Ovary (tissue), 9 donors: ENCODE measurements around the gene U2AF1L4. TPM values are rescaled to one million over a fixed set of nuclear protein-coding genes. Genes with fewer than 3 reads are reported as not detected.

Experiments used
- DNase-seq, 5 donors: peaks; one replicate each; pipeline ENCODE4 v3.0.0-alpha.2; 2019 to 2020
- H3K27ac ChIP-seq, 2 donors: fragments of 200-600 bp; one replicate each; pipeline versions ENCODE4 v1.5.1 to v1.8.0; 2019 to 2022
- H3K27me3 ChIP-seq: fragments of 200-600 bp; one replicate; pipeline ENCODE4 v1.8.0; 2022
- H3K36me3 ChIP-seq: fragments of 200-600 bp; sonication (generic); one replicate; pipeline ENCODE4 v1.5.1; 2019
- H3K4me1 ChIP-seq: one replicate; pipeline ENCODE4 v1.8.1; 2013; ENCODE audit warnings: mild to moderate bottlenecking, moderate library complexity; ENCODE audit not compliant: insufficient read depth
- H3K4me3 ChIP-seq: fragments of 200-600 bp; sonication (generic); one replicate; pipeline ENCODE4 v1.5.1; 2017
- H3K9me3 ChIP-seq, 2 donors: fragments of 200-600 bp in 1 of 2; sonication (generic) in 1 of 2; one replicate each; pipeline versions ENCODE4 v1.5.1 to v1.8.1; 2013 to 2019; ENCODE audit warnings: mild to moderate bottlenecking in 1 of 2, moderate library complexity in 1 of 2
- CTCF ChIP-seq, 3 donors: fragments of 450-650 bp in 2 of 3; fragments of 200-600 bp in 1 of 3; IDR thresholded peaks; one replicate each; pipeline versions ENCODE4 v1.5.1 to v1.8.0; 2016 to 2022; ENCODE audit warnings: antibody characterized with exemption in 3 of 3, mild to moderate bottlenecking in 1 of 3
- EP300 ChIP-seq: sonication (generic); formaldehyde crosslinking; IDR thresholded peaks from one replicate; pipeline ENCODE4 v1.6.1; 2017; ENCODE audit warnings: antibody characterized with exemption
- POLR2A ChIP-seq: fragments of 450-650 bp; IDR thresholded peaks from one replicate; pipeline ENCODE4 v1.6.1; 2017; ENCODE audit warnings: antibody characterized with exemption, mild to moderate bottlenecking, moderate library complexity
- WGBS, 3 donors: extraction: QIAGEN DNeasy Blood & Tissue Kit in 1 of 3; methylation state at CpG; one replicate each; pipeline versions ENCODE4 v1.1.5 to v1.1.7; 2013 to 2017; 5-methylcytosine and 5-hydroxymethylcytosine counted together
- intact Hi-C, 4 donors: fragments of 100-400 bp; cut with DNase I; formaldehyde crosslinking; loops; one replicate each; pipeline versions ENCODE4 v1.11.0 to v1.15.1; 2022 to 2023
- polyA plus RNA-seq, 2 donors: library from polyadenylated mRNA; stranded (reverse); fragments of 200-250 nt in 1 of 2; fragments of 350-450 nt in 1 of 2; fragmentation: Illumina TruSeq in 1 of 2; extraction: RNeasy Lipid Tissue Mini Kit (QIAGEN cat#74804) in 1 of 2; gene quantifications; one replicate each; pipeline ENCODE4 v1.2.3, GENCODE V29; 2013 to 2014
- total RNA-seq, 7 donors: library from RNA; depleted of rRNA in 2 of 7; stranded (reverse); fragments of >200 nt in 2 of 7; fragmentation: NEBNext Ultra II Directional in 3 of 7; extraction: Animal tissue kit (Norgen Biotek cat#: 25700) in 3 of 7; gene quantifications; one replicate each; pipeline versions ENCODE4 v1.1.0 to v1.2.4, GENCODE V29; 2016 to 2023
- donor health status: DM: no; HTN: no; CAD: no; lungs with moderate emphysema.
- donor health status: DM: no; HTN: no; CAD: no.
- donor health status: Bipolar disorder and iron deficiency.
- donor health status: DM: yes; HTN: yes; CAD: no.
- donor health status: DM: no; HTN: no; CAD: no.
- donor health status: DM: yes; HTN: yes; CAD: no.

U2AF1L4 gene
- total and polyA plus RNA-seq, 9 donors, result 16.7 to 37.7 (median 25.6) TPM

- DNase-seq, result peak; percentile 95 to 96 (median 95)
Observed at GRCh38 chr19:35755550-35756376, 10.5 kb upstream of the U2AF1L4 start.

GRCh38 chr19:35755131-35755549 lies 9.9 kb upstream of the U2AF1L4 start:
- H3K36me3 ChIP-seq, result no peaks in the 10 kb centered on the region
- intact Hi-C loops, result no loop called here
- TF ChIP-seq EP300 (no peak), CTCF (IDR thresholded peaks at IDR 0.05) (no peak), POLR2A (no peak)
- WGBS, 3 donors, result 15 to 26% (median 18%) methylated on average over 13 to 17 of the region's 17 CpGs
- H3K27ac ChIP-seq, result peak overlapping the region; percentile 90 to 97
- H3K27me3 ChIP-seq, result no peaks in the 10 kb centered on the region
- H3K9me3 ChIP-seq, result no peaks in the 10 kb centered on the region
- peaks cover 12% of the 10 kb centered on the region for H3K4me1 ChIP-seq
- DNase-seq, result no peak
- H3K4me3 ChIP-seq, result peak overlapping the region; percentile 37

More at GRCh38 chr19:35755550-35756376, 10.5 kb upstream of the U2AF1L4 start:
- Histone ChIP-seq H3K4me3 (peak overlapping the region; percentile 37), H3K36me3 (no peaks in the 10 kb centered on the region), H3K27me3 (no peaks in the 10 kb centered on the region), H3K9me3 (no peaks in the 10 kb centered on the region), H3K4me1 (peaks cover 12% of the 10 kb centered on the region), H3K27ac (peak overlapping the region; percentile 90 to 97)
- intact Hi-C loops, result loop anchor here in 1 of 4 donors (2.0 kb wide), 1 partner anchor 39 kb away; no protein-coding TSS in a partner anchor
- no peak for TF ChIP-seq CTCF (IDR thresholded peaks at IDR 0.05)
- peak; percentile 49 for TF ChIP-seq POLR2A
- TF ChIP-seq EP300, result peak; percentile 69
- WGBS, 3 donors, result 3 to 8% (median 5%) methylated on average over 43 to 74 of the region's 74 CpGs

GRCh38 chr19:35754370-35755130 lies 9.3 kb upstream of the U2AF1L4 start:
- Histone ChIP-seq H3K4me1 (peaks cover 12% of the 10 kb centered on the region), H3K4me3 (no peak overlapping the region), H3K9me3 (no peaks in the 10 kb centered on the region), H3K27me3 (no peaks in the 10 kb centered on the region), H3K27ac (peak overlapping the region; percentile 90 to 97), H3K36me3 (no peaks in the 10 kb centered on the region)
- TF ChIP-seq CTCF (IDR thresholded peaks at IDR 0.05) (no peak), EP300 (no peak), POLR2A (no peak)
- peak in 4 of 5 donors; percentile 46 to 58 (median 58) for DNase-seq
- WGBS, 3 donors, result 69 to 73% (median 70%) methylated on average over 13 of the region's 13 CpGs
- intact Hi-C loops, result no loop called here

- intact Hi-C loops, result no loop called here
- Histone ChIP-seq H3K4me1 (peaks cover 11% of the 10 kb centered on the region), H3K27ac (peak overlapping the region; percentile 21 to 97), H3K4me3 (no peak overlapping the region), H3K36me3 (no peaks in the 10 kb centered on the region), H3K9me3 (no peaks in the 10 kb centered on the region), H3K27me3 (no peaks in the 10 kb centered on the region)
- no peak for TF ChIP-seq CTCF (IDR thresholded peaks at IDR 0.05)
- no peak for TF ChIP-seq POLR2A
- TF ChIP-seq EP300, result no peak
- peak in 4 of 5 donors; percentile 46 to 56 (median 54) for DNase-seq
- WGBS, 3 donors, result 89 to 93% (median 90%) methylated on average over 16 to 20 of the region's 20 CpGs
Observed at GRCh38 chr19:35753634-35754369, 8.6 kb upstream of the U2AF1L4 start.
